Dermis blood vessel endothelial cell (primary cell): ENCODE data around the gene ABCC12. TPM values are rescaled to one million over a fixed set of nuclear protein-coding genes. Genes with fewer than 3 reads are reported as not detected.

Source experiments
- DNase-seq: peaks from one replicate; pipeline ENCODE4 v3.0.0; 2010
- total RNA-seq: library from RNA; depleted of rRNA; stranded (reverse); fragments of >200 nt; gene quantifications from 2 replicates; pipeline ENCODE4 v1.2.3, GENCODE V29; 2014

The ABCC12 gene
- total RNA-seq, 1 donor from 2014 or later: not detected

- DNase-seq: peak; percentile 6
These were observed 10.3 kb upstream of the ABCC12 start for GRCh38 chr16:48165961-48166578.

- peak; percentile 78 for DNase-seq
These were observed 9.3 kb upstream of the ABCC12 start for GRCh38 chr16:48164907-48165715.

GRCh38 chr16:48162839-48163410 is 7.1 kb upstream of the ABCC12 start:
- DNase-seq: no peak

- DNase-seq: no peak
These were observed 6.1 kb upstream of the ABCC12 start for GRCh38 chr16:48161906-48162305.

- no peak for DNase-seq
These were observed 4.8 kb upstream of the ABCC12 start for GRCh38 chr16:48160575-48160974.

- peak; percentile 12 for DNase-seq
These were observed 2.5 kb upstream of the ABCC12 start for GRCh38 chr16:48158296-48158695.

- DNase-seq: no peak
These were observed 2.0 kb upstream of the ABCC12 start for GRCh38 chr16:48157794-48158193.

GRCh38 chr16:48157302-48157701 is 1.5 kb upstream of the ABCC12 start:
- no peak for DNase-seq

GRCh38 chr16:48156790-48157209 is 1.0 kb upstream of the ABCC12 start:
- peak; percentile 86 for DNase-seq

- no peak for DNase-seq
These were observed 2.0 kb downstream of the ABCC12 start for GRCh38 chr16:48153774-48154173.

GRCh38 chr16:48152226-48152625 is 3.6 kb downstream of the ABCC12 start:
- no peak for DNase-seq

GRCh38 chr16:48150707-48151106 is 5.1 kb downstream of the ABCC12 start:
- DNase-seq: no peak

- DNase-seq: no peak
These were observed 9.1 kb downstream of the ABCC12 start for GRCh38 chr16:48146710-48147109.

- DNase-seq: no peak
These were observed 9.7 kb downstream of the ABCC12 start for GRCh38 chr16:48146131-48146530.

GRCh38 chr16:48143812-48144368 is 11.9 kb downstream of the ABCC12 start:
- DNase-seq: no peak

- no peak for DNase-seq
These were observed 15.0 kb downstream of the ABCC12 start for GRCh38 chr16:48140821-48141220.

- no peak for DNase-seq
These were observed 16.3 kb downstream of the ABCC12 start for GRCh38 chr16:48139517-48139916.

- no peak for DNase-seq
These were observed 17.2 kb downstream of the ABCC12 start for GRCh38 chr16:48138543-48138942.

GRCh38 chr16:48137822-48138221 is 18.0 kb downstream of the ABCC12 start:
- no peak for DNase-seq

- DNase-seq: no peak
These were observed 19.0 kb downstream of the ABCC12 start for GRCh38 chr16:48136547-48137360.

- no peak for DNase-seq
These were observed 22.2 kb downstream of the ABCC12 start for GRCh38 chr16:48133455-48134211.

GRCh38 chr16:48132696-48133095 is 23.1 kb downstream of the ABCC12 start:
- no peak for DNase-seq
